ENCODE data around the gene MINK1. TPM values are rescaled to one million over a fixed set of nuclear protein-coding genes. Genes with fewer than 3 reads are reported as not detected.

MINK1 gene
- total RNA-seq, 1 donor from 2014 or later, result 120 TPM

DNA sequence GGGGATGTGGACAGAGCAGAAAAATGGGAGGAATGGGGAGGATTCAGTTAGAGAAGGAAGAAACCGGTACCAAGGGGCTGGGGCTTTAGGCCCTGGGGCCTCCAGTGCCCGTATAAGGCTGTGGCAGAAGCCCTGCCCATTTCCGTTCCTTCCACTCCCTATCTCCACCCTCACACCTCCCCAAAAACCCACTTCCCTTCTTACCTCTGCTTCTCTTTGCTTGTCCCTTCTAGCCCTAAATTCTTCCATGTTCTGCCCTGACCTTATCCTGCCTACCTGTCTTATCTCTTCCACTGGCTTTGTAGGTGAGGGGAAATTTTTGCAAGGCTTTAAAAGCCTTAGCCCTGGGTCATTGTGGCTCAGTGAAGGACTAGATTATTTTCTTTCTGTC, 111.0 kb downstream of the MINK1 start:
- no peak for TF ChIP-seq POLR2A (IDR thresholded peaks at IDR 0.05)
- TF ChIP-seq, protein P1, sequence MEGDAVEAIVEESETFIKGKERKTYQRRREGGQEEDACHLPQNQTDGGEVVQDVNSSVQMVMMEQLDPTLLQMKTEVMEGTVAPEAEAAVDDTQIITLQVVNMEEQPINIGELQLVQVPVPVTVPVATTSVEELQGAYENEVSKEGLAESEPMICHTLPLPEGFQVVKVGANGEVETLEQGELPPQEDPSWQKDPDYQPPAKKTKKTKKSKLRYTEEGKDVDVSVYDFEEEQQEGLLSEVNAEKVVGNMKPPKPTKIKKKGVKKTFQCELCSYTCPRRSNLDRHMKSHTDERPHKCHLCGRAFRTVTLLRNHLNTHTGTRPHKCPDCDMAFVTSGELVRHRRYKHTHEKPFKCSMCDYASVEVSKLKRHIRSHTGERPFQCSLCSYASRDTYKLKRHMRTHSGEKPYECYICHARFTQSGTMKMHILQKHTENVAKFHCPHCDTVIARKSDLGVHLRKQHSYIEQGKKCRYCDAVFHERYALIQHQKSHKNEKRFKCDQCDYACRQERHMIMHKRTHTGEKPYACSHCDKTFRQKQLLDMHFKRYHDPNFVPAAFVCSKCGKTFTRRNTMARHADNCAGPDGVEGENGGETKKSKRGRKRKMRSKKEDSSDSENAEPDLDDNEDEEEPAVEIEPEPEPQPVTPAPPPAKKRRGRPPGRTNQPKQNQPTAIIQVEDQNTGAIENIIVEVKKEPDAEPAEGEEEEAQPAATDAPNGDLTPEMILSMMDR (IDR thresholded peaks at IDR 0.05), result no peak
- TF ChIP-seq POLR2AphosphoS5 (IDR thresholded peaks at IDR 0.05; ENCODE audit: insufficient read depth in 1 of 2, low read depth in 1 of 2), result no peak
- Histone ChIP-seq H3K4me3 (no peak overlapping the region), H3K36me3 (peaks cover 0 to 35% of the 10 kb centered on the region in 2 donors), H3K27me3 (no peaks in the 10 kb centered on the region), H3K9me3 (no peaks in the 10 kb centered on the region), H3K4me1 (peaks cover 52% of the 10 kb centered on the region), H3K27ac (peak overlapping the region; percentile 95)
- DNase-seq (ENCODE audit: extremely low spot score in 2 of 2), result no peak
- intact Hi-C loops (cut with DNase I), result no loop called here

DNA sequence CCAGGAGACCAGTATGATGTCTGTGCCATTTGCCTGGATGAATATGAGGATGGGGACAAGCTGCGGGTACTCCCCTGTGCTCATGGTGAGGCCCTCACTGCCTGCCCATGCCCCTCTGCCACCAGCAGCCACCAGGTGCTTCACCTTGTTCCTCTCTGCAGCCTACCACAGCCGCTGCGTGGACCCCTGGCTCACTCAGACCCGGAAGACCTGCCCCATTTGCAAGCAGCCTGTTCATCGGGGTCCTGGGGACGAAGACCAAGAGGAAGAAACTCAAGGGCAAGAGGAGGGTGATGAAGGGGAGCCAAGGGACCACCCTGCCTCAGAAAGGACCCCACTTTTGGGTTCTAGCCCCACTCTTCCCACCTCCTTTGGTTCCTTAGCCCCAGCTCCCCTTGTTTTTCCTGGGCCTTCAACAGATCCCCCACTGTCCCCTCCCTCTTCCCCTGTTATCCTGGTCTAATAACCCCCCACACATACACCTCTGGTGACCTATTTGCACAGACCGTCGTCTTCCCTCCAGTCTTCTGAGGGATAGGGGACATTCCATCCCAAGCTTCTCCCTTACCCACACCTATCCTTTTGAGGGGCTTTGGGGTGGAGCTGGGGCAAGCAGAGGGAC, 111.5 kb downstream of the MINK1 start:
- intact Hi-C loops (cut with DNase I), result loop anchor here (5.0 kb wide), 1 partner anchor 53 kb away; the partner anchor contains the start of genes INCA1 and KIF1C
- H3K27me3 ChIP-seq, result no peaks in the 10 kb centered on the region
- H3K27ac ChIP-seq, result peak overlapping the region; percentile 95
- peak overlapping the region in 1 of 2 donors; percentile 16 for H3K4me3 ChIP-seq
- H3K4me1 ChIP-seq, result peaks cover 49% of the 10 kb centered on the region
- TF ChIP-seq, protein P1 (IDR thresholded peaks at IDR 0.05), result no peak
- TF ChIP-seq POLR2AphosphoS5 (IDR thresholded peaks at IDR 0.05; ENCODE audit: insufficient read depth in 1 of 2, low read depth in 1 of 2) (no peak), POLR2A (IDR thresholded peaks at IDR 0.05) (no peak)
- H3K36me3 ChIP-seq, result peaks cover 0 to 35% of the 10 kb centered on the region in 2 donors
- no peaks in the 10 kb centered on the region for H3K9me3 ChIP-seq
- no peak for DNase-seq (ENCODE audit: extremely low spot score in 2 of 2)

DNA sequence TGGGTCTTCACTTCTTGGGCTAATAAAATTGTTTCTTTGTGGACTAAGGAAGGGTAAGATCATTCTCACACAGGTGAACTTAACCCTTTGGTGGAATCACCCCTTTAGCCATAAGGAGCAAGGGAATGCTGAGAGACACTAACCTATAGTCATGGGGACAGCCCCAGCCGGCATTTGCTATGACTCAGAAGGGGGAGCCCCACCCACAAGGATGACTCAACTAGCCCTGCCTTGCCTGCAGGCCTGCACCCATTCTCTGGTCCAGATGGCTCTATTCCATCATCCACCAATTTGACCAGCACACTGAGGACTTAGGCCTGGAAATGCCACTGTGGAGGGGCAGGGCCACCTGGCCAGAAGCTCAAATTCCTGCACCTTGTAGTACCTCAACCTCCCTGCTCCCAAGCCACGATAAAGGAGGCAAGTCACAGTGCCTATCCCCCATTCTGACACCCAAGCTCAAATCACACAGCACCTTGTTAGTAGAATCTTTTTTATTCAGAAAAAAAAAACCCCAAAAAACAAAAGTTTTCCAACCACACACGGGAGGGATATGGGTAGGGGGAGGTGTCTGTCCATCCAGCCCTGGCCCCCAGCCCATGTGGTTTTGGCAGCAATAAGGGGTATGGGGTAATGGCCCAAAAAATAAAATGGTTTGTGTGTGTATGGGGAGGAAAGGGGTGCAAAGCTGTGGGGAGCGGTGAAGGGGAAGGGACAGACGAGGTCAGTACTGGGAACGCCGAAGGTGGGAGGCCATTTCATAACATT, 112.2 kb downstream of the MINK1 start:
- peak; percentile 51 to 73 for TF ChIP-seq POLR2AphosphoS5 (IDR thresholded peaks at IDR 0.05; ENCODE audit: insufficient read depth in 1 of 2, low read depth in 1 of 2)
- TF ChIP-seq, protein P1 (IDR thresholded peaks at IDR 0.05), result no peak
- intact Hi-C loops (cut with DNase I), result loop anchor here (5.0 kb wide), 1 partner anchor 52 kb away; the partner anchor contains the start of genes INCA1 and KIF1C
- no peaks in the 10 kb centered on the region for H3K9me3 ChIP-seq
- peaks cover 53% of the 10 kb centered on the region for H3K4me1 ChIP-seq
- H3K27me3 ChIP-seq, result no peaks in the 10 kb centered on the region
- H3K36me3 ChIP-seq, result peaks cover 0 to 35% of the 10 kb centered on the region in 2 donors
- DNase-seq (ENCODE audit: extremely low spot score in 2 of 2), result no peak
- H3K4me3 ChIP-seq, result peak overlapping the region; percentile 27 to 91
- peak overlapping the region; percentile 95 for H3K27ac ChIP-seq

DNA sequence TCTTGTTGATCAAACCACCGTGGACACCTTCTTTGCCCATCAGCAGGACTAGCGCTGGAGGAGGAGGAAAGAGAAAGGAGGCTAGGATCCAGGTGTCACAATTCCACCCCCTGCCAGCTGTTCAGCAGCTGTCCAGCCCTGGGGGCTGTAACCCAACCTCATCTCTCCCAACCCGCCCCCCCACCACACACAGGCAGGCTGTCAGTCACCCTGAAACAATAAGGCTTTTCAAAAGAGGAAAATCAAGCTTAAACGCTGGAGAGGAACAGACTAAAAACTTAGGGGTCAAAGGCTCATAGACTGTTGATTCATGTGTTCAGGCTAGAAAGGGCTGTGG, 112.8 kb downstream of the MINK1 start:
- no peak for TF ChIP-seq POLR2A (IDR thresholded peaks at IDR 0.05)
- no peak for TF ChIP-seq POLR2AphosphoS5 (IDR thresholded peaks at IDR 0.05; ENCODE audit: insufficient read depth in 1 of 2, low read depth in 1 of 2)
- Histone ChIP-seq H3K27me3 (no peaks in the 10 kb centered on the region), H3K27ac (peak overlapping the region; percentile 95), H3K4me1 (peaks cover 54% of the 10 kb centered on the region), H3K4me3 (peak overlapping the region; percentile 91 to 99), H3K9me3 (no peaks in the 10 kb centered on the region), H3K36me3 (peaks cover 0 to 35% of the 10 kb centered on the region in 2 donors)
- intact Hi-C loops (cut with DNase I), result loop anchor here (5.0 kb wide), 1 partner anchor 51 kb away; the partner anchor contains the start of genes INCA1 and KIF1C
- no peak for DNase-seq (ENCODE audit: extremely low spot score in 2 of 2)

DNA sequence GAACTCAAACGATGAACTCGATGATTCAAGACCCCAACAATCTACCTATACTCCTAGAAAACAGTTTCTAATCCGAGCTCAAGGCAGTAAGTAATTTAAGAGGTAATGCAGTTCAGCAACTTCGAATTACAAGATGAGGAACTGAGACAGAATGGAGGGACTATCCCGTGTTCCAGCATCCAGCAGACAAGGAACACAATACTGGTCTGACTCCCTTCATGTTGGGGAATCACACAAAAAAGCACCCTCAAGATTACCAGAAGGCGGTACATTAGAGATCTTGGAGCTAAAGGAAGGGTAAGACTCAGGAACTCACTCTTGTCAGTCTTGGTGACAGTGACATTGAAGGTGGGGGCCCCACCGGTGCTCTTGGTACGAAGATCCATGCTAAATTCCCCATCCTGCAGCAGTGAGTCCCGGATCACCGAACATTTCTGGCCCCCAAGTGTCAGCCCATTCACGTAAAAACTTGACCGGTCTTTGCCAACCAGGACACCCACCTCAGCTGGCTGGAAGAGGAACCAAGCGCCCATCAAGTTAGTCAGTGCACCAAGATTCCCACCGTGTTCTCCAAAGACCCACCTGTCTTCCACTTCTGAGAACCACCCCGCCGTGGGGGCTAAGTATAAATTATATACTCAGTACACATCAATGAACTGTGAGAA, 113.3 kb downstream of the MINK1 start:
- peak overlapping the region; percentile 91 to 99 for H3K4me3 ChIP-seq
- intact Hi-C loops (cut with DNase I), result loop anchor here (5.0 kb wide), 1 partner anchor 51 kb away; the partner anchor contains the start of genes INCA1 and KIF1C
- peaks cover 0 to 35% of the 10 kb centered on the region in 2 donors for H3K36me3 ChIP-seq
- H3K27me3 ChIP-seq, result no peaks in the 10 kb centered on the region
- no peak for DNase-seq (ENCODE audit: extremely low spot score in 2 of 2)
- TF ChIP-seq, protein P1 (IDR thresholded peaks at IDR 0.05), result no peak
- TF ChIP-seq POLR2AphosphoS5 (IDR thresholded peaks at IDR 0.05; ENCODE audit: insufficient read depth in 1 of 2, low read depth in 1 of 2) (no peak), POLR2A (IDR thresholded peaks at IDR 0.05) (no peak)
- H3K27ac ChIP-seq, result peak overlapping the region; percentile 95
- no peaks in the 10 kb centered on the region for H3K9me3 ChIP-seq
- peaks cover 49% of the 10 kb centered on the region for H3K4me1 ChIP-seq
